DOHH2 (cell line): Measurements from ENCODE around the gene RUSC2.

Experiments
- EZH2phosphoT487 ChIP-seq: fragments of 200-600 bp; sonication (generic); IDR thresholded peaks from 2 replicates; pipeline ENCODE4 v1.6.1; 2017; ENCODE audit warnings: borderline replicate concordance, mild to moderate bottlenecking, antibody characterized with exemption, low read length, moderate library complexity, mixed read lengths
- TF ChIP-seq, protein P1 (sequence below): fragments of 200-600 bp; sonication (generic); IDR thresholded peaks from one replicate; pipeline ENCODE4 v1.5.1; 2014; ENCODE audit warnings: antibody characterized with exemption, mild to moderate bottlenecking, low read depth, low read length; ENCODE audit not compliant: poor library complexity, severe bottlenecking

DNA sequence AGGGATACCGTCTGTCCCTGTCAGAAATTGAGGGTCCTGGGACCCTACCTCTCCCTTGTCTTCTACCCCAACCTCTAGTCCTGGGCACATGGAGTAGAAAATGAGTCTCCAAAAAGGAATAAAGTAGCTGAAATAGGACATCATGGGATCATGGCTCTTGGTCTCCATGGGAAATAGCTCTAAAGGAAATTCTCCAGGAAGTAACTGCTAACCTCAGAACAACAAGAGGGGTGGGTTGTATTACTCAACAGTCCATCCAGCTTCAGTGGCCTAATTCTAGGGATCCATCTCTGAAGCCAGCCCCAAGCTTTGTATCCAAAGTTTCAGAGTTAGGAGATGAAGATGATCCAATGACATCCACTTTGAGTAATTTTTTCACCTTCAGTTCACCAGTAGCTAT is 11.0 kb upstream of the RUSC2 start:
- TF ChIP-seq, protein P1, sequence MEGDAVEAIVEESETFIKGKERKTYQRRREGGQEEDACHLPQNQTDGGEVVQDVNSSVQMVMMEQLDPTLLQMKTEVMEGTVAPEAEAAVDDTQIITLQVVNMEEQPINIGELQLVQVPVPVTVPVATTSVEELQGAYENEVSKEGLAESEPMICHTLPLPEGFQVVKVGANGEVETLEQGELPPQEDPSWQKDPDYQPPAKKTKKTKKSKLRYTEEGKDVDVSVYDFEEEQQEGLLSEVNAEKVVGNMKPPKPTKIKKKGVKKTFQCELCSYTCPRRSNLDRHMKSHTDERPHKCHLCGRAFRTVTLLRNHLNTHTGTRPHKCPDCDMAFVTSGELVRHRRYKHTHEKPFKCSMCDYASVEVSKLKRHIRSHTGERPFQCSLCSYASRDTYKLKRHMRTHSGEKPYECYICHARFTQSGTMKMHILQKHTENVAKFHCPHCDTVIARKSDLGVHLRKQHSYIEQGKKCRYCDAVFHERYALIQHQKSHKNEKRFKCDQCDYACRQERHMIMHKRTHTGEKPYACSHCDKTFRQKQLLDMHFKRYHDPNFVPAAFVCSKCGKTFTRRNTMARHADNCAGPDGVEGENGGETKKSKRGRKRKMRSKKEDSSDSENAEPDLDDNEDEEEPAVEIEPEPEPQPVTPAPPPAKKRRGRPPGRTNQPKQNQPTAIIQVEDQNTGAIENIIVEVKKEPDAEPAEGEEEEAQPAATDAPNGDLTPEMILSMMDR, result no peak
- no peak for TF ChIP-seq EZH2phosphoT487
